Measurements from ENCODE around the gene COA8. TPM values are rescaled to one million over a fixed set of nuclear protein-coding genes. Genes with fewer than 3 reads are reported as not detected.

Gene COA8
- total and polyA plus RNA-seq, 9 of the 15 experiments (the other 6 are each of a cell fraction or from before 2014, with no cell fraction given): 5.0 to 35.3 (median 25.7) TPM

GRCh38 chr14:103546652-103547454, 15.9 kb upstream of the COA8 start (continued):
- no peak for TF ChIP-seq ZNF655 (CRISPR knock-in tag; IDR thresholded peaks at IDR 0.05)
- TF ChIP-seq UBTF (IDR thresholded peaks at IDR 0.05; ENCODE audit: borderline replicate concordance in 1 of 2, low read depth in 2 of 2, low read length in 2 of 2): no peak
- TF ChIP-seq SAFB (IDR thresholded peaks at IDR 0.05; ENCODE audit: borderline replicate concordance, low read depth, low read length): no peak
- peak; percentile 90 for TF ChIP-seq SMC3 (conservative IDR thresholded peaks at IDR 0.05; ENCODE audit: insufficient read depth, low read depth, low read length)
- TF ChIP-seq COPS2 (conservative IDR thresholded peaks at IDR 0.05): no peak
- TF ChIP-seq ZBTB40 (IDR thresholded peaks at IDR 0.05): no peak
- no peak for TF ChIP-seq ZBTB40 (CRISPR knock-in tag; IDR thresholded peaks at IDR 0.05)
- peak; percentile 58 for TF ChIP-seq TFAP4 (CRISPR knock-in tag; IDR thresholded peaks at IDR 0.05; ENCODE audit: borderline replicate concordance)
- no peak for TF ChIP-seq HNRNPH1 (optimal IDR thresholded peaks at IDR 0.05; ENCODE audit: low read depth, low read length)
- TF ChIP-seq CHD4 (IDR thresholded peaks at IDR 0.05; ENCODE audit: insufficient read depth, insufficient replicate concordance, low read depth, low read length, poor library complexity, severe bottlenecking): no peak
- TF ChIP-seq GABPA (tag; conservative IDR thresholded peaks at IDR 0.05; ENCODE audit: low read depth): no peak
- no peak for TF ChIP-seq RBM39 (optimal IDR thresholded peaks at IDR 0.05; ENCODE audit: low read depth, low read length)
- TF ChIP-seq ZNF583 (CRISPR knock-in tag; IDR thresholded peaks at IDR 0.05): no peak
